Spleen (tissue), 7 donors: Measurements from ENCODE around the gene ANKRD44.

Experiments used
- CTCF ChIP-seq, 11 experiments: fragments of 200-600 bp in 7 of 11; fragments of 450-650 bp in 4 of 11; sonication (generic) in 4 of 11; IDR thresholded peaks in 8 of 11; conservative IDR thresholded peaks in 3 of 11; 1 replicate in 7 of 11; 2 replicates in 4 of 11; pipeline versions ENCODE4 v1.4.0 to v1.8.0; 2016 to 2021; ENCODE audit warnings: antibody characterized with exemption in 11 of 11, inconsistent platforms in 4 of 11, mild to moderate bottlenecking in 1 of 11
- POLR2A ChIP-seq, 3 donors: fragments of 450-650 bp; IDR thresholded peaks; one replicate each; pipeline ENCODE4 v1.5.1; 2017; ENCODE audit warnings: antibody characterized with exemption in 3 of 3, mild to moderate bottlenecking in 1 of 3
- POLR2AphosphoS5 ChIP-seq, 3 donors: sonication (generic); formaldehyde crosslinking; IDR thresholded peaks; one replicate each; pipeline ENCODE4 v1.5.1; 2017; ENCODE audit warnings: antibody characterized with exemption in 3 of 3
- donor health status: DM: no; HTN: no; CAD: no; lungs with moderate emphysema.
- donor health status: DM: no; HTN: no; CAD: no.
- donor health status: DM: no; HTN: no; CAD: no.

- no peak for TF ChIP-seq CTCF (IDR thresholded peaks at IDR 0.05 in 8 of 11, conservative IDR thresholded peaks at IDR 0.05 in 3 of 11)
- TF ChIP-seq POLR2AphosphoS5 (IDR thresholded peaks at IDR 0.05), result no peak
- TF ChIP-seq POLR2A (IDR thresholded peaks at IDR 0.05), result no peak
Measured at GRCh38 chr2:197071213-197071612, 239.4 kb downstream of the ANKRD44 start.
